Natural killer cell (primary cell): Measurements from ENCODE around the gene CIPC. TPM values are rescaled to one million over a fixed set of nuclear protein-coding genes. Genes with fewer than 3 reads are reported as not detected.
A peak's percentile ranks its signal among the peaks of the same experiment; 100 is the strongest.

Experiments used
- ATAC-seq, 3 donors: fragments of 150-1000 bp in 2 of 3; fragments of 200-7000 bp in 1 of 3; cut with Tn5 transposase; 1 replicate in 1 of 3; 2 replicates in 2 of 3; pipeline ENCODE4 v1.10.0; 2021; ENCODE audit warnings: mild to moderate bottlenecking in 2 of 3, moderate library complexity in 2 of 3
- DNase-seq, 2 donors: peaks; one replicate each; pipeline versions ENCODE4 v3.0.0 to v3.0.0-alpha.2; 2013 to 2021; ENCODE audit warnings: mixed read lengths in 1 of 2
- H3K27ac ChIP-seq: one replicate; pipeline ENCODE4 v1.5.1; 2013; ENCODE audit warnings: mild to moderate bottlenecking, low read length
- H3K27me3 ChIP-seq: one replicate; pipeline ENCODE4 v1.6.1; 2013; ENCODE audit warnings: low read length; ENCODE audit not compliant: control insufficient read depth, insufficient read depth
- H3K36me3 ChIP-seq: one replicate; pipeline ENCODE4 v1.6.1; 2013; ENCODE audit warnings: low read length; ENCODE audit not compliant: control insufficient read depth, insufficient read depth
- H3K4me1 ChIP-seq: one replicate; pipeline ENCODE4 v1.6.1; 2013; ENCODE audit warnings: low read length; ENCODE audit not compliant: control insufficient read depth, insufficient read depth
- H3K4me3 ChIP-seq: one replicate; pipeline ENCODE4 v1.5.1; 2013; ENCODE audit warnings: low read length
- H3K9me3 ChIP-seq: one replicate; pipeline ENCODE4 v1.6.1; 2013; ENCODE audit warnings: low read length; ENCODE audit not compliant: control insufficient read depth, insufficient read depth
- H3K27ac Mint-ChIP-seq, 2 donors: one replicate each; pipeline ENCODE4 v1.8.0; 2022; ENCODE audit warnings: mild to moderate bottlenecking in 2 of 2, mixed read lengths in 2 of 2, moderate library complexity in 1 of 2
- H3K27me3 Mint-ChIP-seq, 2 donors: one replicate each; pipeline ENCODE4 v1.8.0; 2022; ENCODE audit warnings: low read depth in 2 of 2, mixed read lengths in 2 of 2
- H3K36me3 Mint-ChIP-seq: one replicate; pipeline ENCODE4 v1.8.0; 2022; ENCODE audit warnings: mixed read lengths
- H3K4me1 Mint-ChIP-seq, 2 donors: one replicate each; pipeline ENCODE4 v1.8.0; 2022; ENCODE audit warnings: mixed read lengths in 2 of 2
- H3K4me3 Mint-ChIP-seq: one replicate; pipeline ENCODE4 v1.8.0; 2022; ENCODE audit warnings: mild to moderate bottlenecking, moderate library complexity, mixed read lengths
- H3K9me3 Mint-ChIP-seq, 2 donors: one replicate each; pipeline ENCODE4 v1.8.0; 2022; ENCODE audit warnings: mixed read lengths in 2 of 2
- CTCF ChIP-seq: fragments of 200-600 bp; IDR thresholded peaks from one replicate; pipeline ENCODE4 v1.8.0; 2022; ENCODE audit warnings: antibody characterized with exemption
- WGBS: methylation state at CpG from one replicate; pipeline ENCODE4 v1.1.7; 2013; ENCODE audit warnings: missing lambda C conversion rate; ENCODE audit not compliant: insufficient coverage; 5-methylcytosine and 5-hydroxymethylcytosine counted together
- intact Hi-C: fragments of 100-400 bp; cut with micrococcal nuclease; formaldehyde crosslinking; loops from one replicate; pipeline ENCODE4 v1.14.2; 2022
- total RNA-seq, 4 donors: library from RNA; stranded (reverse); fragments of 120-200 nt in 1 of 4; gene quantifications; one replicate each; pipeline versions ENCODE4 v1.2.3 to v1.2.4, GENCODE V29; 2013 to 2022

Gene CIPC
- total RNA-seq, 3 donors from 2014 or later (not counting 1 experiment from before 2014, with no cell fraction given), result 7.1 to 10.0 (median 9.9) TPM

- Mint-ChIP-seq H3K9me3 (no peaks in the 10 kb centered on the region), H3K27ac (no peak overlapping the region), H3K4me3 (no peak overlapping the region), H3K36me3 (no peaks in the 10 kb centered on the region), H3K4me1 (no peaks in the 10 kb centered on the region), H3K27me3 (peaks cover 9 to 50% of the 10 kb centered on the region in 2 donors)
- H3K27ac ChIP-seq, result no peak overlapping the region
- no peak overlapping the region for H3K4me3 ChIP-seq
- H3K36me3 ChIP-seq, result no peaks in the 10 kb centered on the region
- WGBS, result 65% methylated on average over 1 of the region's 2 CpGs
- TF ChIP-seq CTCF, result no peak
- DNase-seq (peak in 1 of 2 donors; percentile 33), ATAC-seq (peak in 1 of 3 donors; percentile 38)
- intact Hi-C loops, result loop anchor here (1.0 kb wide), 1 partner anchor 164 kb away; no protein-coding TSS in a partner anchor
- H3K27me3 ChIP-seq, result peaks cover 4% of the 10 kb centered on the region
- no peaks in the 10 kb centered on the region for H3K4me1 ChIP-seq
- H3K9me3 ChIP-seq, result no peaks in the 10 kb centered on the region
These were observed 54.0 kb downstream of the CIPC start for GRCh38 chr14:77151918-77152588.

- ATAC-seq (no peak), DNase-seq (no peak)
- 92% methylated on average over 3 of the region's 3 CpGs for WGBS
- H3K27ac Mint-ChIP-seq, result no peak overlapping the region
- no peaks in the 10 kb centered on the region for H3K9me3 Mint-ChIP-seq
- peaks cover 19 to 58% of the 10 kb centered on the region in 2 donors for H3K27me3 Mint-ChIP-seq
- no peaks in the 10 kb centered on the region for H3K36me3 ChIP-seq
- no peak overlapping the region for H3K27ac ChIP-seq
- no peaks in the 10 kb centered on the region for H3K4me1 ChIP-seq
- intact Hi-C loops, result no loop called here
- no peaks in the 10 kb centered on the region for H3K36me3 Mint-ChIP-seq
- no peaks in the 10 kb centered on the region for H3K4me1 Mint-ChIP-seq
- peaks cover 13% of the 10 kb centered on the region for H3K27me3 ChIP-seq
- H3K4me3 ChIP-seq, result no peak overlapping the region
- no peak overlapping the region for H3K4me3 Mint-ChIP-seq
- no peaks in the 10 kb centered on the region for H3K9me3 ChIP-seq
- no peak for TF ChIP-seq CTCF
These were observed 55.7 kb downstream of the CIPC start for GRCh38 chr14:77153802-77154201.

GRCh38 chr14:77154421-77154820, 56.4 kb downstream of the CIPC start:
- no peak for TF ChIP-seq CTCF
- Mint-ChIP-seq H3K27me3 (peaks cover 23 to 56% of the 10 kb centered on the region in 2 donors), H3K27ac (no peak overlapping the region), H3K4me1 (no peaks in the 10 kb centered on the region), H3K9me3 (no peaks in the 10 kb centered on the region), H3K4me3 (no peak overlapping the region), H3K36me3 (no peaks in the 10 kb centered on the region)
- WGBS, result 78% methylated on average over 7 of the region's 7 CpGs
- DNase-seq (no peak), ATAC-seq (no peak)
- H3K27me3 ChIP-seq, result peaks cover 14% of the 10 kb centered on the region
- H3K4me3 ChIP-seq, result no peak overlapping the region
- no peaks in the 10 kb centered on the region for H3K9me3 ChIP-seq
- H3K4me1 ChIP-seq, result no peaks in the 10 kb centered on the region
- intact Hi-C loops, result no loop called here
- no peak overlapping the region for H3K27ac ChIP-seq
- H3K36me3 ChIP-seq, result no peaks in the 10 kb centered on the region

GRCh38 chr14:77155083-77155482, 57.0 kb downstream of the CIPC start:
- 71% methylated on average over 2 of the region's 2 CpGs for WGBS
- ATAC-seq, result no peak
- peaks cover 23 to 53% of the 10 kb centered on the region in 2 donors for H3K27me3 Mint-ChIP-seq
- Histone ChIP-seq H3K4me3 (no peak overlapping the region), H3K36me3 (no peaks in the 10 kb centered on the region), H3K27me3 (peaks cover 14% of the 10 kb centered on the region), H3K4me1 (no peaks in the 10 kb centered on the region), H3K27ac (no peak overlapping the region), H3K9me3 (no peaks in the 10 kb centered on the region)
- no peak overlapping the region for H3K4me3 Mint-ChIP-seq
- DNase-seq, result no peak
- no peaks in the 10 kb centered on the region for H3K4me1 Mint-ChIP-seq
- H3K36me3 Mint-ChIP-seq, result no peaks in the 10 kb centered on the region
- no peak overlapping the region for H3K27ac Mint-ChIP-seq
- intact Hi-C loops, result no loop called here
- H3K9me3 Mint-ChIP-seq, result no peaks in the 10 kb centered on the region
- TF ChIP-seq CTCF, result no peak
